Measurements from ENCODE around the gene TNFAIP8L1.
"Not testable (repeated sequence)": the region's sequence is repeated elsewhere in the genome, so short reads cannot be mapped to it uniquely, and the experiment has no call there.

Gene TNFAIP8L1

DNA sequence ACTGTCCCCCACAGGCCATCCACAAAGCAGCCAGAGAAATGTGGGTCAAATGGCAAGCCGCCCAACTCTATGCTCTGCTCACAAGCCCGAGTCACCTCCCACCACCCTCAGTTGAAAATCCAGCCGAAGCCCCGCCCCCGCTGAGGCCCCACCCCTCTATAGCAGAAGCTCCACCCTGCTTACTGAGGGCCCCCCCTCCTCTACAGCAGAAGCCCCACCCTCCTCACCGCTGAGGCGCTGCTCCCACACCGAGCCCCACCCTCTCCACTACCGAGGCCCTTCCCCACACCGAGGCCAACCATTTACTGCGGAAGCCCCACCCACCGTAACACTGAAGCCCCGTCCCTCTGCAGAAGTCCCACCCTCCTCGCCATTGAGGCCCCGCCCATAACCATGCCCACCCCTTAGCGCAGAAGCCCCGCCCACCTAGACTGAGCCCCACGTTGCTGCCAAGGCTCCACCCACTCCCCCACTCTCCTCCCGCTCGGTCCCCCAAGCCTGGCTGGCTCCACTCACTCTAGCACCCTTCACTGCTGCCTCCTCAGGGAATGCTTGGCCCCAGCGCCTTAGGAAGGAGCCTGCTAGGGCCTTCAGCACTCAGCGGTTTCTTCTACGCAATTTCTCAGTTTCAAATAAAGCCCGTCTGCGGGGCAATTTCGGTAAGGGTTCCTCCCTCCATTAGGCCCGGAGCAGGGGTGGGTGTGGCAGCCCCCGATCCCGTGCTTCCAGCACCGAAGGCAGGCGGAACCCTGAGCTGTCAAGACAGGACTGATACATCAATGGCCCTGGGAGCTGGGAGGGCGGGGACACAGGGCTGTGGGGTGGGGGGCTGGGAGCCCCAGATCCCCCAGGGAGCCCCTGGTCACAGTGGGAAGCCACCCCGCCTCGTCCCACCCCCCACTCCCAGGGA, 39.8 kb downstream of the TNFAIP8L1 start:
- no peak for DNase-seq (ENCODE audit: low read depth in 2 of 2)

DNA sequence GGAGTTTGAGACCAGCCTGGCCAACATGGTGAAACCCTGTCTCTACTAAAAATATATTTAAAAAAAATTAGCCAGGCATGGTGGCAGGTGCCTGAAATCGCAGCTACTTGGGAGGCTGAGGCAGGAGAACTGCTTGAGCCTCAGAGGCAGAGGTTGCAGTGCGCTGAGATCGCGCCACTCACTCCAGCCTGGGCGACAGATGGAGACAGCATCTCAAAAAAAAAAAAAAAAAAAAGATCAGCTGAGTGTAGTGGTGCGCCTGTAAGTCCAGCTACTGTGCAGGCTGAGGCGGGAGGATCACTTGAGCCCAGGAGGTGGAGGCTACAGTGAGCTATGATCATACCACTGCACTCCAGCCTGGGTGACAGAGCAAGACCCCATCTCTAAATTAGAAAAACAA, 40.7 kb downstream of the TNFAIP8L1 start:
- not testable (repeated sequence) for DNase-seq (ENCODE audit: low read depth in 2 of 2)

DNA sequence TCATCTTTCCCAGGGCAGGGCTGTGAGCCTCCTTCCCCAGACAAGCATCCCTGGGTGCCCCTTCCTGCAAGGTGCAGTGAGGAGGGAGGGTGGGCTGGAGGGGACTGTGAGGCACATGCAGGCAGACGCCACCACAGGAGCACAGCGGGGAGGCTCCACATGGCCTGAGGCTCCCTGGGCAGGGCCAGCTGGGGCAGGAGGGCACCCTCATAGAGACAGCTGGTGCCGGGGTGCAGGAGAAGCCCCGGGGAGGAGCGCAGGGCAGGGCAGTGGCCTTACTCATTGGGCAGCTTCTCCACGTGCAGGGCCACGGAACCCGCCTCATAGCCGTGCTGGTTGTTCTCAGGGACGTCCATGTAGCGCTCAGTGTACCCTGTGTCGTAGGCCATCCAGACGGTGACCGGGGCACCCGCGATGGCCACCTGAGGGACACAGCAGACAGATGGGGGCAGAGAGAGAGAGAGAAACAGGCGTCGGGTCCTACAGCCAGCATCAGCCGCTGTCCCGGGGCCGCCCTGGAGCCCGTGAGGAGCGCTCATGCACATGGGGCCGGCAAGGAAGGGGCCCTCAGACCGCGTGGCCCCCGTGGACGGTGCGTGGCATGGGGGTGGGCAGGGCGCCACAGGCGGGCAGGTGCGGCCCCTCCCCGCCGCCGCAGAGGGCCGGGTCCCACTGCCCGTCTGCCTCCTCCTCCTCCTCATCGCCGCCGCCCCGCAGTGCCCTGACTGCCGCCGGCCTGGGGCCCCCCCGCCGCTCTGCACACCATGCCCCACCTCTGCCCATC, 43.3 kb downstream of the TNFAIP8L1 start:
- DNase-seq (ENCODE audit: low read depth in 2 of 2): no peak

DNA sequence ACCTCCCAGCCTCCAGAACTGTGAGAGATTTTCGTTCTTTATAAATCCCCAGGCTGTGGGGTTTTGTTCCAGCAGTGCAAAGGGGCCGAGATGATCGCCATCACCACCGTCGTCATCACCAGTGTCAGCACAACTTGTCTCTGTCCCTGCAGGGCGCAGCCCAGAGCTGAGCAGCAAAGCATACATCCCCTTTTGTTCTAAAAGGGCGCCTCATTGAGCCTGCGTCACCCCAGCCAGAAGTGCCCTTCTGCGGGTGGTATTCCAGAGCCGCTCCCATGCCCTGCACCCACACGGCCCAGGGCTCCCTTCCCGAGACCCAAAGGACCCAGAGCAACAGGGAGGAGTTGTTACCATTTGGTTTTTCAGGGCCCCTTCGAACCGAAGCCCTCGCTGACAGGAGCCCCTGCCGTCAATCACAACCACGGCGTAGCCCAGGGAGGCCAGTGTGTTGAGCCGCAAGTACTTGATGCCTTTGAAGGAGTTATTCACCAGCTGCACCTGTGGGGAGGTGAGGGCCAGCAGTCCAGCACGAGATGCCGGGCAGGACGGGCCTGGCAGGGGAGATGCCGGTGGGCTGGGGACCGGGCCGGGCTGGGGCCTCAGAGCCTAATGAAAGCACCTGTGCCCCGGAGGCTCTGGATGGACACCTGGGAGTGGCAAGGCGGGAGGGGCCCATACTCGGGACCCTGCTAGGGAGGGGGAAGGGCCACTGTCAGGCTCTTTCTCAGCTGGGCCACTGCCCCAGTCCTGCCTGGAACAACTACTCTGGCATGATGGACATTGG, 45.2 kb downstream of the TNFAIP8L1 start:
- DNase-seq (ENCODE audit: low read depth in 2 of 2): no peak

DNA sequence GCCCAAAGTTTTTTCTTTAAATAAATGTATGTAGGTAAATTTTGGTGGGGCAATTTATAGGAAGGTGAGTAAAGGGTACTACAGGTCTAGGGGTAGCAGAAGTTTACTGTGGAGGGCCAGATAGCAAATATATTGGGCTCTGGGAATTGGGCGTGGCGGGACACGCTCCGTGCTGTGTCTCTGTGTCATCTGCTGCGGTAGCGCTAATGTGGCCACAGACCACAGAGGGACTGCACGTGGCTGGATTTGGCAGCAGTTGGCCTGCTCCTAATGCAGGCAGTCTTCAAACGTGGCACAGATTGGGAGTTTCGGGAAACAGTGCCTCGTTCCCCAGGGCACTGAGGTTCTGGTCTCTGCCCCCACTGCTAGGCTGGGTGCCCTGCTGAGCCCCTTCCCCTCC, 47.4 kb downstream of the TNFAIP8L1 start:
- DNase-seq (ENCODE audit: low read depth in 2 of 2): no peak

DNA sequence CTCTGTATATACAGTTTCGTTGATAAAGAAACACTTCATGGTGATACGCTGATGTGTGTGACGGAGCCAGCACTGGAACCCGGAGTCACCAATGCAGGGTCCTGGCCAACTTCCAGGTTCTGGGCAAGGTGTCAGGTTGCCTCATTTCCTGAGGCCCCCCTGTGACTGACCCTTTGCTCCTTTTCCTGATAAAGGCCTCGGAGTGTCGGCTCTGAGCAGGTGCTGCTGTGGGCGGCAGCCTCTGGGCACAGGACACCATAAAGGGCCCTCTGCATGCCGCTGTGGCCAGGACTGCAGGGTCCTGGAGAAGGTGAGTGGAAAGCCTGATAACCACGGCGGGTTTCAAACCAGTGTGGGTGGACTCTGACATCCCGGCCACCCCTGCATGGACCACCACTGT, 48.1 kb downstream of the TNFAIP8L1 start:
- no peak for DNase-seq (ENCODE audit: low read depth in 2 of 2)

DNA sequence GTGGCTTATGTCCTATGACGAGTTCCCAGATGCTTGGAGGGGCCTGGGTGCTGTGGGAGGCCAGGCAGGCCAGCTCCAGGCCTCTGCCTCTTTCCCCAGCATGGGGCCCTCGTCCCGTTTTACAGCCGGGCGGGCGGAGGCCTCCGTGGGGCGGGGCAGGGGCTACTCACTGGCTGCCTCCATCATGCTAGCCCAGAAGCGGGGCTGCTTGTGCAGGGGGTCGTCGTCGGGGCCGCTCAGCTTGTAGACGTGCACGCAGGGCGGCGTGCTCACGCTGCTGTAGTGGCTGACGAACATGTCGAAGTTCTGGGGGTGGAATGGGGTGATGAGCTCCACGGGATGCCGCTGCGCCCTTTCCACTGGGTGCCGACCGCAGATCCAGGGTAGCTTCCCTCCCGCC, 49.3 kb downstream of the TNFAIP8L1 start:
- no peak for DNase-seq (ENCODE audit: low read depth in 2 of 2)

DNA sequence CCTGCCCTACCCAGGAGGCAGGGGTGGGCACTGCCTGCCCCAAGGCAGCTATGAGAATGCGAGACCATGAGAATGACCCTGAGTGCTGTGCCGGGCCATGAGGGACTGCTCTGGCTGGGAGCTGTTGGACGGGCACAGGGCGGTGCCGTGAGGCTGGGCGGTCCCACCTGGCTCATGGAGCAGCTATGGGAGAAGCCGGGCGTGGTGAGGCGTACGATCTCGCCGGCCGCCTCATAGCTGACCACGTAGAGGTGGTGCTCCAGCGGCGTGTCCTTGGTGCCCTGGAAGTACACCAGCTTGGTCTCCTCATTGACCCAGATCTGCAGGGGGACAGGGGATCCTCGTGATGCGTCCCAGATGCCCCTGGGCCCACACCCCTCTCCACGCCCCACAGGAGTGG, 50.1 kb downstream of the TNFAIP8L1 start:
- DNase-seq (ENCODE audit: low read depth in 2 of 2): no peak

DNA sequence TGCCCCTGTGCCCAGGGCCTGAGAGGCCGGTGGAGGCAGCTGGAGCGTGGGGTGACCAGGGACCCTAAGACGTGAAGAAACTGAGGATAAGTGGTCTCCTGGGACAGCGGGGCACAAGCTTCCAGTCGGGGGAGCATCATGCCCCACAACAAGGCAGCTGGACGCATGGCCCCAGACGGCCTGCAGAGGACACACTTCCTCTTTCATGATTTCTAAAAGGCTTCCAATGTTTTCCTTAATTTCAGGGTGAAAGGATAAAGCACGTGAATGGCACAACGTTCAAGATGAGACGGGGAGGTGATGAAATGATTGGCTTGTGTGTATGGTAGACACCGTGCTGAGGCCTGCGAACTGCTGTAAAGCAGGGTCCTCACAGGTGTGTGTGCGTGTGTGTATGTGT, 51.0 kb downstream of the TNFAIP8L1 start:
- DNase-seq (ENCODE audit: low read depth in 2 of 2): no peak

DNA sequence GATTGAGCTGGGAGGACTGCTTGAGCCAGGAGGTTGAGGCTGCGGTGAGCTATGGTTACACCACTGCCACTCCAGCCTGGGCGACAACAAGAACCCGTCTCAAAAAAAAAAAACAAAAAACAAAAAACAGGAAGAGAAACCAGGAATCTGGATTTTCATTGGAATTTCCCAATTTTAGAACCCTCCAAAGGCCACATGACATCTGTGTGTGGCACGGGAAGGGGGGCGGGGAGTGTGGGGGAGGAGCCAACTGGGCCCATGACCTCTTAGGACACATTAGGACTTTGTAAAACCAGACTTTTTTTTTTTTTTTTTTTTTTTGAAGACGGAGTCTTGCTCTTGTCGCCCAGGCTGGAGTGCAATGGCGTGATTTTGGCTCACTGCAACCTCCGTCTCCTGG, 52.1 kb downstream of the TNFAIP8L1 start:
- no peak for DNase-seq (ENCODE audit: low read depth in 2 of 2)

DNA sequence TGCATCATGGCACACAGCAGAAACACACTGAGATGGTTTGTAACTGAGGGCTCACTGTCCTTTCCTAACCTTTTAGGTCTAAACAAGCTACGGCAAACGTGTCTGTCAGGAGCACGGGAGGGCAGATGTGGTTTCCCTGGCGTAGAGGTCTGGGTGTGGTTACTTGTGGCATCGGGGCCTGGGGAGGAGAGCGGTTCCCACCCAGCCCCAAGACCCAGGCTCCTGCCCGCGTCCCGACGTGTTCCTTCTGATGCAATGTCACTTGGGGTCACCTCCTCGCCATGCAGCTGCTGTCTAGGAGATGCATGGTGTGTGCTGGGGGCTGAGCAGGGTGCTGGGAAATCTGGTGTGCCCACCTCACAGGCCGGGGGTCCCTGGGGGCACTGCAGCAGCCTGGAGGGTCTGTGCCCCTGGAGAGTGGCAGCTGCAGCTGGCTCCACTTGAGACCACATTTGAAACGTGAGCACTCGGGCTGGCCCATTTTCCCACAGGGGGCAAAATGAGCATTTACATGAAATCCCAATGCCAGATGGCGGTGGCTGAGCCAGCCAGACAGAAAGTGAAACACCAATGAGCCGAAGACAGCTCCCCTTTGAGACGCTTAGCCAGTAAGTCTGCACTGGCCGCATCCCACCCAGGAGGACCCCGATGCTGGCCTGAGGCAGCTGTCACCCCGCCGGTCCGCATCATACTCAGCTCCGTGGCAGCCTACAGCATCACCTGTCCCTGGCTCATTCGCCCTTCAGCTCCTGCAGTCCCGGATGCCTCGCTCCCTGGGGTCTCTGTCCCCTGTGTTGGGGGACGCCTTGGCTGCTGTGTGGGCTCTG, 53.1 kb downstream of the TNFAIP8L1 start:
- DNase-seq (ENCODE audit: low read depth in 2 of 2): no peak

DNA sequence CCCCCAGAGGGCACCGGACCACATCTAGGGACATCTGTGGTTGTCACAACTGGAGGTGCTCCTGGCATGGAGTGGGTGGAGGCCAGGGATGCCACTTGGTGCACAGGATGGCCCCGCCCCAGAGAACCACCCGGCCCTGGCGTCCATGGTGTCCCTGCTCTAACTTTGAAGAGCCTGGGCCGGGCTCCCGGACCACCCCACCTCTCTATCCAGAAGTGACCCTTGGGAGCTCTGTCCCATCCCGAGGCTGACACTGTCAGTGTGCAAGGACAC, 53.7 kb downstream of the TNFAIP8L1 start:
- no peak for DNase-seq (ENCODE audit: low read depth in 2 of 2)

DNA sequence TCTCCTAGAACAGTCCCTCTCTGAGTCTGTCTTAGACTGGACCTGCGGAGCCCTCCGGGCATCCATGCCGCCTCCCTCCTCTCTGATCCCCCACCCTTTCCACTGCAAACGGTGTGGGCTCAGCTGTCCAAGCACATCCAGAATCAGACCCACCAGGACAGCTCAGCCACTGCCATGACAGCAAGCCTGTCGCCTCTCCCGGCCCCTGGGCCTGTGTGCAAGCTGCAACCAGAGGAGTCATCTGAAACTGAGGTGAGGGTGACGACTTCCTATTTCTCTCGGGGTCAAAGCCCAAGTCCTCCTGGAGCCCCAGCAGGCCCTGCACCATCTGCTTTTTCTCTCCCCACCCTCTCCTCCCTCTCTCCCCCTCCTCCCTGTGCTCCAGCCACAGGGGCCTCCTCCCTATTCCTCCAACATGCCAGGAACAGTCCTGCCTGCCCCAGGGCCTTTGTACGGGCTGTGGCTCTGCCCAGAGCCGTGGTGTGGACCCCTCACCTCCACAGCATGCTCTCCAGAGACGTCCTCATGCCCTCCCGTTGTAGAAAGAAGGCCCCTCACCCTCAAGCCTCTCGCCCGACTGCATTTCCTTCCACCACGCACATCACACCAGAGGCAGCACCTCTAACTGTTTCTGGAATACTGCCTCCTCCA, 54.3 kb downstream of the TNFAIP8L1 start:
- DNase-seq (ENCODE audit: low read depth in 2 of 2): no peak

DNA sequence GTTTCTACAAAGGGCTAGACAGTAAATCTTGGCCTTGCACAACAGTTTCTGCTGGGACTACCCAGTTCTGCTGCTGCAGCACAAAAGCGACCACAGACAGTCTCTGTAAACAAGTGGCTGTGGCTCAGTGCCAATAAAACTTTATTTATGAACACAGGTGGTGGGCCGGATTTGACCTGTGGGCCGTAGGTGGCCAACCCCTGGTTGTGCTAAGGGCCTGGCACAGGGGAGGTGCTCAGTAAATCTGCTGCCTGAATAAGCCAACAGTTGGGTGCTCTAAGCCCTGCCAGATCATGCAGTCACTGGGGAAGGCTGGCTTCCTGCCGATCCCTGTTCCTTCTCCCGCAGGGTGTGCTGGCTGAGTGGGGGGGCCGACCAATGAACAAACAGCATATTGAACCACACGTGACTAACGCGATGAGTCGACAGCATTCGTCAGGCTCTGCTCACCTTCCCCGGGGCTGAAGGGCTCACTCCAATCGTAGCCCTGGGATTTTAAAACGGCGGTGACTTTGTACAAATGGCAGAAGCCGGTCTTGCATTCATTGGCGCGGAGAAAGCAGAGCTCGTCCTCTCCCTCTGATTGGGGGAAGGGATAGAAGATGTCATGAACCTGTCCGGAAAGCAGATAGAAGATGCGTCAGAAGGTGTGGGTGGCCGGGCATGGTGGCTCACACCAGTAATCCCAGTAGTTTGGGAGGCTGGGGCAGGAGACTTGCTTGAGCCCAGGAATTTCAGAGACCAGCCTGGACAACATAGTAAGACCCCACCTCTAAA, 55.1 kb downstream of the TNFAIP8L1 start:
- peak; percentile 61 to 62 for DNase-seq (ENCODE audit: low read depth in 2 of 2)

DNA sequence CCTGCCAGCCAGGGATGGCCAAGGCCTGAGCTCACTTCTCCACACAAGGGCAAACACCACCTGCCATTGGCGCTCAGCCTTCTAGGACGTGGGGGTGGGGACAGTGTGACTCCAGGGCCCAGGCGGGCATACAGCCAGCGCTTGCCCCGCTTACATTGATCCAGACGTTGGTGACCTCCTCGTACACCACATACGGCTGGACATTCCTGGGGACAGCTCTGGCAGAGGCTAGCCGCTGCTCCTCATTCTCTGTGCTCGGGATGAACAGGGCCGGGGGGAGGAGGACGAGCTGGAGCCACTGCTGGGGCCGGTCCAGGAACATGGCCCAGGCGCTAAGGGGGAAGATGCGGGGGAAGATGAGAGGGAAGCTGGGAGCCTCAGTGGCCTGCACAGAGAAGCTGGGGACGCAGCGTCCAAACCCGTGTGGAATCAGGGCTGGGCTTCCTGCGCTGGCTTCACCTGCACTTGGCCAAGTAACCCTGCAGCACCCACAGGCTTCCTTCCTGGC, 56.0 kb downstream of the TNFAIP8L1 start:
- no peak for DNase-seq (ENCODE audit: low read depth in 2 of 2)

DNA sequence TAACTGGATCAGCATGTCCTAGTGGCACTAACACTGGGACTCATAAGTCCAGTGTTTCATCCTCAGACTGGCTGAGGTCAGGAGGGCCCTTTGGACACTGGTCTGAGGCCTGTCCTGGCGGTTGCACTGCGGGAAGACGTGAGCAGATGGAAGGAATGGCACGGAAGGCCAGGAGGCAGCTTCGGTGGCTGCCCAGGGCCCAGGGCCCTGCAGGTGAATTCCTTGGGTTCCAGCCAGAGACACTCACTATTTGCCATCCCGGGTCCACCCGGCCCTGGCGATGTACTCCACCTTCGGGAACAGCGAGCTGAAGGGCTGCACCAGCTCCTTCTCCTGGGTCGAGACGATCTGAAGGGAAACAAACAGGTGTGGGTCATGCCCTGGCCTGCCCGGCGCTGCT, 58.0 kb downstream of the TNFAIP8L1 start:
- DNase-seq (ENCODE audit: low read depth in 2 of 2): no peak

DNA sequence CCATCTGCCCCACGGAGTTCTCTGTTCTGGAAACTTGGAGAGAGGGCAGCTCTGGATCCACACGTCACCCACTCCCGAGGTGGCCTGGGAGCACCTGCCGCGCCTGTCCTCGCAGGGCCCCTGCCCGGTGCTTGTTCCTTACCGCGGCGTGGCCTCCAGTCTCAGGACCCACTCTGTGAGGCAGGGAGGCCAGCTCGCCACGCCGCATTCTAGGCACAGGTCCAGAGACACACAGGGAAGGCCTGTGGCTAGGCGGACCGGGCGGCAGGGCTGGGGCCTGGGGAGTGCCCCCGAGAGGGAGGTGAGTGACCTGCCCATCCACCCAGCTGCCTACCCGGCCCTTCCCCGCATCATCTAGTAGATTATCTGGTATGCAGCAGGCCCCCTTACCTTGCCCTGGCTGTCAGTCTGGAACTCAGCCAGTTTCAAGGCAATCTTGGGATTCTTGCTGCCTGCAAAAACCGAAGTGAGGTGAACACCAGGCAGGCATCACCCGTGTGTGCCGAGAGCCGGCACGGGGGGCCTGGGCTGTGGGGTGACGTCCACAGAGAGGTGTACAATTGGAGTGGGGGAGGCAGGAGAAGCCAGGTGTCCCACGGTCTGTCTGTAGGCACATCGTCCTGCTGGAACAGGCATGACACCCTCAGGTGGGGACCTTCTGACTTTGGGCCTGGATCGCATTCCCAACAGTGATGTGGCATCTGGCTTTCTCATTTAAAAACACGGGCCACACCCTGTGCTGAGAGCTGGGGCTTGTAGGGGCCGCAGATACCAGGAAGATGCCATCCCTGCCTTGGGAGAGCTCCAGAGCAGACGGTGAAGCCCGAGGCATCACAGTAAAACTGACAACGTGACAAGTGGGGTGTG, 60.7 kb downstream of the TNFAIP8L1 start:
- no peak for DNase-seq (ENCODE audit: low read depth in 2 of 2)

DNA sequence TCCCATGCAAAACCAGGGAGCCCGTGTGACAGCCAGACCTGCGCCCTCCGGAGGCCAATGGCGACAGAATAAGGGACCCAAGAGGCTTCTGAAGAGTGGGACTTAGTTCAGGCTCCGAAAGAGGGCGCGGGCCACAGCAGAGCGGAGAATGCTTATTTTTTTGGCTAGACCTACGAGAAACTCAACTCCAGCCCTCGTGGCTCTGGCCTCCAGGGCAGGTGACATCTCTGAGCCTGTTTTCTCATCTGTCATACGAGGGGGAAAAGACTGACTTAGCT, 61.3 kb downstream of the TNFAIP8L1 start:
- DNase-seq (ENCODE audit: low read depth in 2 of 2): no peak

DNA sequence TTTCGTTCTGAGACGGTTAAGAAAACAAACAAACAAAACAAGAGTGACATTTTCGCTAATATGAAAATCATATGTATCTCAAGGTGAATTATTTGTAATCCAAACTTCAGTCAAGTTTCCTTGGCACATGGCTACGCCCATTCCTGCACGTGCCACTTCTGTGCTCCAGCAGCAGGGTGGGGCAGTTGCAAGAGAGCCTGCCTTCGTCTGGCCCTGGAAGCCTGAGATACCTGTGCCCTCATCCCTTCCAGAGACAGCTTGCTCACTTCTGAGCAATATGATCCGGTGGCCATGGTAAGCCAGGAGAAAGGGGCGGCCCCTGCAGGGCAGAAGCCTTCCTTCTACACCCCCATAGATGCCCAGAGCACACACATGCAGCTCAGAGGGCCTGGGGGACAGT, 62.2 kb downstream of the TNFAIP8L1 start:
- no peak for DNase-seq (ENCODE audit: low read depth in 2 of 2)

Measured in fibroblast of skin of left quadriceps (primary cell).